HepG2 (cell line): Measurements from ENCODE around the gene RBBP8NL. TPM values are rescaled to one million over a fixed set of nuclear protein-coding genes. Genes with fewer than 3 reads are reported as not detected.

Experiments used
- GTF3A ChIP-seq: sonication (generic); formaldehyde crosslinking; conservative IDR thresholded peaks from 2 replicates; pipeline ENCODE4 v1.4.0; 2020; ENCODE audit warnings: mild to moderate bottlenecking, missing genetic modification reagents
- IRF1 ChIP-seq: sonication (generic); formaldehyde crosslinking; IDR thresholded peaks from 2 replicates; pipeline ENCODE4 v1.4.0; 2020; ENCODE audit warnings: low read depth, mild to moderate bottlenecking, missing genetic modification reagents
- JUND ChIP-seq: sonication (generic); formaldehyde crosslinking; IDR thresholded peaks from 2 replicates; pipeline ENCODE4 v1.8.0; 2022; ENCODE audit warnings: mild to moderate bottlenecking, missing genetic modification reagents
- KLF15 ChIP-seq: sonication (generic); formaldehyde crosslinking; IDR thresholded peaks from 2 replicates; pipeline ENCODE4 v1.8.1; 2023; ENCODE audit warnings: borderline replicate concordance, mild to moderate bottlenecking, inconsistent platforms, missing genetic modification reagents, mixed read lengths
- RXRB ChIP-seq: IDR thresholded peaks from 2 replicates; pipeline ENCODE4 v1.6.1; 2016; ENCODE audit warnings: borderline replicate concordance, missing genetic modification reagents, missing compliant biosample characterization
- SNRNP70 ChIP-seq: fragments of 200-400 bp; formaldehyde crosslinking; IDR thresholded peaks from 2 replicates; pipeline ENCODE4 v1.6.1; 2017; ENCODE audit warnings: mild to moderate bottlenecking, low read depth, low read length, moderate library complexity
- STAT6 ChIP-seq: sonication (generic); formaldehyde crosslinking; IDR thresholded peaks from 2 replicates; pipeline ENCODE4 v1.4.0; 2020; ENCODE audit warnings: missing genetic modification reagents, mild to moderate bottlenecking, borderline replicate concordance
- TFAP4 ChIP-seq: sonication (generic); IDR thresholded peaks from 2 replicates; pipeline ENCODE4 v1.6.1; 2016; ENCODE audit warnings: low read depth, borderline replicate concordance
- YY1 ChIP-seq: IDR thresholded peaks from 2 replicates; pipeline ENCODE4 v1.6.1; 2011; ENCODE audit warnings: low read length, low read depth, moderate library complexity, mild to moderate bottlenecking; ENCODE audit not compliant: insufficient read depth, insufficient replicate concordance
- ZNF274 ChIP-seq: sonication (generic); formaldehyde crosslinking; IDR thresholded peaks from 2 replicates; pipeline ENCODE4 v1.5.1; 2020; ENCODE audit warnings: mild to moderate bottlenecking, missing genetic modification reagents
- ZNF75D ChIP-seq: sonication (generic); formaldehyde crosslinking; IDR thresholded peaks from 2 replicates; pipeline ENCODE4 v1.8.1; 2023; ENCODE audit warnings: missing genetic modification reagents, mild to moderate bottlenecking, borderline replicate concordance
- ZNF768 ChIP-seq: sonication (generic); formaldehyde crosslinking; IDR thresholded peaks from 2 replicates; pipeline ENCODE4 v1.4.0; 2020; ENCODE audit warnings: missing genetic modification reagents
- ZNF891 ChIP-seq: sonication (generic); formaldehyde crosslinking; IDR thresholded peaks from 2 replicates; pipeline ENCODE4 v1.5.0; 2020; ENCODE audit warnings: mild to moderate bottlenecking, missing genetic modification reagents
- polyA plus RNA-seq, 8 experiments: library from polyadenylated mRNA; depleted of rRNA in 3 of 8; stranded (reverse) in 7 of 8; unstranded in 1 of 8; fragments of >200 nt; fragmentation: Illumina TruSeq in 4 of 8; extraction: Trizol in 4 of 8; gene quantifications; 2 replicates each; pipeline versions ENCODE4 v1.2.1 to v1.2.3, GENCODE V29; 2011 to 2016; ENCODE audit warnings: low read depth in 4 of 8, missing spikeins in 1 of 8, mixed read lengths in 1 of 8; ENCODE audit not compliant: insufficient read depth in 1 of 8
- total RNA-seq, 5 experiments: library from RNA; depleted of rRNA; stranded (reverse); fragments of >200 nt; fragmentation: Illumina TruSeq; extraction: Trizol; gene quantifications; 2 replicates each; pipeline ENCODE4 v1.2.3, GENCODE V29; 2016; ENCODE audit warnings: low read depth in 1 of 5
- TF ChIP-seq, protein P1 (sequence below): IDR thresholded peaks from 2 replicates; pipeline ENCODE4 v1.6.1; 2016
- TF ChIP-seq, protein P2 (sequence below): sonication (generic); formaldehyde crosslinking; IDR thresholded peaks from 2 replicates; pipeline ENCODE4 v1.8.0; 2022; ENCODE audit warnings: missing genetic modification reagents, mild to moderate bottlenecking, borderline replicate concordance
- TF ChIP-seq, protein P3 (sequence below): sonication (generic); formaldehyde crosslinking; IDR thresholded peaks from 2 replicates; pipeline ENCODE4 v1.4.0; 2020; ENCODE audit warnings: missing genetic modification reagents
- TF ChIP-seq, protein P4 (sequence below): sonication (generic); formaldehyde crosslinking; conservative IDR thresholded peaks from 2 replicates; pipeline ENCODE4 v1.8.1; 2023; ENCODE audit warnings: missing genetic modification reagents

Gene RBBP8NL
- total and polyA plus RNA-seq, 2 of the 13 experiments (the other 11 are each of a cell fraction or from before 2014, with no cell fraction given): 0.69 to 0.86 TPM

DNA sequence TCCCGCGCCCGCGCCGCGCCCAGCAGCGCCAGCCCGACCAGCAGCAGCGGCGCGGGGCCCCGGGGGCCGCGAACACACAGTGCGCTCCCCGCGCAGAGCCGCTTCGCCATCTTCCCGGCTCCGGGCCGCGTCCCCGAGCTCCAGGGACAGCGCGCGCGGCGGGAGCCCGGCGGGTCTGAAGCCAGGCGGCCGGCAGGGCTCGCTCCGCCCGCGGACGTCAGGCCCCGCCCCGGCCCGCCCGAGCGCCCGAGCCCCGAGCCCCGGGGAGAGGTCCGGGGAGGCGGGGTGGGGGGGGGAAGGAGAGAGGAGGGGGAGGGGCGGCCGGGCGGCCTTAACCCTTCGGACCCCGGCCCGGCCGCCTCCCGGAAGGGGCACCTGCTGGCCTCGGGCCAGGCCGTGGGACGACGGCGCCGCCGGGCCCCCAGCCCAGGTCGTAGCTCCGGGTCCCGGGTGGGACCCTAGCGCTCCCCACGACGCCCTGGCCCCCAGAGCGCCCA, 60.2 kb downstream of the RBBP8NL start, which contains the start of gene LAMA5 (continued):
- TF ChIP-seq, protein P1, sequence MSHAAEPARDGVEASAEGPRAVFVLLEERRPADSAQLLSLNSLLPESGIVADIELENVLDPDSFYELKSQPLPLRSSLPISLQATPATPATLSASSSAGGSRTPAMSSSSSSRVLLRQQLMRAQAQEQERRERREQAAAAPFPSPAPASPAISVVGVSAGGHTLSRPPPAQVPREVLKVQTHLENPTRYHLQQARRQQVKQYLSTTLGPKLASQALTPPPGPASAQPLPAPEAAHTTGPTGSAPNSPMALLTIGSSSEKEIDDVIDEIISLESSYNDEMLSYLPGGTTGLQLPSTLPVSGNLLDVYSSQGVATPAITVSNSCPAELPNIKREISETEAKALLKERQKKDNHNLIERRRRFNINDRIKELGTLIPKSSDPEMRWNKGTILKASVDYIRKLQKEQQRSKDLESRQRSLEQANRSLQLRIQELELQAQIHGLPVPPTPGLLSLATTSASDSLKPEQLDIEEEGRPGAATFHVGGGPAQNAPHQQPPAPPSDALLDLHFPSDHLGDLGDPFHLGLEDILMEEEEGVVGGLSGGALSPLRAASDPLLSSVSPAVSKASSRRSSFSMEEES (CRISPR knock-in tag): no peak
- TF ChIP-seq JUND (CRISPR knock-in tag) (no peak), SNRNP70 (no peak), TFAP4 (no peak), YY1 (peak; percentile 79), ZNF75D (no peak), KLF15 (CRISPR knock-in tag) (no peak), IRF1 (CRISPR knock-in tag) (no peak), GTF3A (CRISPR knock-in tag) (no peak), ZNF274 (CRISPR knock-in tag) (no peak), ZNF768 (no peak), RXRB (no peak), STAT6 (CRISPR knock-in tag) (no peak), ZNF891 (CRISPR knock-in tag) (no peak)
- TF ChIP-seq, protein P2, sequence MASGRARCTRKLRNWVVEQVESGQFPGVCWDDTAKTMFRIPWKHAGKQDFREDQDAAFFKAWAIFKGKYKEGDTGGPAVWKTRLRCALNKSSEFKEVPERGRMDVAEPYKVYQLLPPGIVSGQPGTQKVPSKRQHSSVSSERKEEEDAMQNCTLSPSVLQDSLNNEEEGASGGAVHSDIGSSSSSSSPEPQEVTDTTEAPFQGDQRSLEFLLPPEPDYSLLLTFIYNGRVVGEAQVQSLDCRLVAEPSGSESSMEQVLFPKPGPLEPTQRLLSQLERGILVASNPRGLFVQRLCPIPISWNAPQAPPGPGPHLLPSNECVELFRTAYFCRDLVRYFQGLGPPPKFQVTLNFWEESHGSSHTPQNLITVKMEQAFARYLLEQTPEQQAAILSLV (CRISPR knock-in tag): no peak
- TF ChIP-seq, protein P3, sequence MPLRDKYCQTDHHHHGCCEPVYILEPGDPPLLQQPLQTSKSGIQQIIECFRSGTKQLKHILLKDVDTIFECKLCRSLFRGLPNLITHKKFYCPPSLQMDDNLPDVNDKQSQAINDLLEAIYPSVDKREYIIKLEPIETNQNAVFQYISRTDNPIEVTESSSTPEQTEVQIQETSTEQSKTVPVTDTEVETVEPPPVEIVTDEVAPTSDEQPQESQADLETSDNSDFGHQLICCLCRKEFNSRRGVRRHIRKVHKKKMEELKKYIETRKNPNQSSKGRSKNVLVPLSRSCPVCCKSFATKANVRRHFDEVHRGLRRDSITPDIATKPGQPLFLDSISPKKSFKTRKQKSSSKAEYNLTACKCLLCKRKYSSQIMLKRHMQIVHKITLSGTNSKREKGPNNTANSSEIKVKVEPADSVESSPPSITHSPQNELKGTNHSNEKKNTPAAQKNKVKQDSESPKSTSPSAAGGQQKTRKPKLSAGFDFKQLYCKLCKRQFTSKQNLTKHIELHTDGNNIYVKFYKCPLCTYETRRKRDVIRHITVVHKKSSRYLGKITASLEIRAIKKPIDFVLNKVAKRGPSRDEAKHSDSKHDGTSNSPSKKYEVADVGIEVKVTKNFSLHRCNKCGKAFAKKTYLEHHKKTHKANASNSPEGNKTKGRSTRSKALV (CRISPR knock-in tag): no peak
- TF ChIP-seq, protein P4, sequence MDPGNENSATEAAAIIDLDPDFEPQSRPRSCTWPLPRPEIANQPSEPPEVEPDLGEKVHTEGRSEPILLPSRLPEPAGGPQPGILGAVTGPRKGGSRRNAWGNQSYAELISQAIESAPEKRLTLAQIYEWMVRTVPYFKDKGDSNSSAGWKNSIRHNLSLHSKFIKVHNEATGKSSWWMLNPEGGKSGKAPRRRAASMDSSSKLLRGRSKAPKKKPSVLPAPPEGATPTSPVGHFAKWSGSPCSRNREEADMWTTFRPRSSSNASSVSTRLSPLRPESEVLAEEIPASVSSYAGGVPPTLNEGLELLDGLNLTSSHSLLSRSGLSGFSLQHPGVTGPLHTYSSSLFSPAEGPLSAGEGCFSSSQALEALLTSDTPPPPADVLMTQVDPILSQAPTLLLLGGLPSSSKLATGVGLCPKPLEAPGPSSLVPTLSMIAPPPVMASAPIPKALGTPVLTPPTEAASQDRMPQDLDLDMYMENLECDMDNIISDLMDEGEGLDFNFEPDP (CRISPR knock-in tag): no peak
